ENCODE measurements around the gene IGSF8.

GRCh38 chr1:160113407-160113806 is 15.0 kb upstream of the IGSF8 start:
- TF ChIP-seq CTCF (IDR thresholded peaks at IDR 0.05) (peak; percentile 7; the same call in 1 of the 2 replicates), TAF1 (IDR thresholded peaks at IDR 0.05; ENCODE audit: borderline replicate concordance, low read depth, low read length) (no peak), REST (IDR thresholded peaks at IDR 0.05; ENCODE audit: low read depth, low read length) (no peak), YY1 (IDR thresholded peaks at IDR 0.05; ENCODE audit: low read depth) (no peak), TCF12 (IDR thresholded peaks at IDR 0.05) (no peak), POLR2AphosphoS5 (IDR thresholded peaks at IDR 0.05; ENCODE audit: low read depth, low read length) (no peak), RFX5 (IDR thresholded peaks at IDR 0.05; ENCODE audit: low read length) (no peak), SIN3A (IDR thresholded peaks at IDR 0.05; ENCODE audit: borderline replicate concordance, low read depth, low read length) (no peak), SMC3 (IDR thresholded peaks at IDR 0.05; ENCODE audit: low read depth, low read length) (no peak), ZBTB33 (IDR thresholded peaks at IDR 0.05; ENCODE audit: borderline replicate concordance, low read depth) (no peak), USF2 (IDR thresholded peaks at IDR 0.05; ENCODE audit: borderline replicate concordance, low read depth, low read length) (no peak), EP300 (IDR thresholded peaks at IDR 0.05; ENCODE audit: borderline replicate concordance in 1 of 2, low read depth in 1 of 2, low read length in 1 of 2) (no peak), NFIC (IDR thresholded peaks at IDR 0.05; ENCODE audit: borderline replicate concordance) (no peak), CHD2 (IDR thresholded peaks at IDR 0.05; ENCODE audit: low read length, partially characterized antibody) (no peak)

Measured in SK-N-SH (cell line).